NCI-H82 treated with DMSO at 0.1 percent for 48 hours (cell line): ENCODE results near the gene CBX8.

Experiments
- DNase-seq: peaks from one replicate; lab custom pipeline; 2025; ENCODE audit not compliant: unreplicated experiment; lab: John Stamatoyannopoulos, UW

Gene CBX8

GRCh38 chr17:79835470-79835899, 38.6 kb upstream of the CBX8 start:
- DNase-seq, result no peak

- DNase-seq, result no peak
Measured at GRCh38 chr17:79834565-79835469, 37.9 kb upstream of the CBX8 start.

- no peak for DNase-seq
Measured at GRCh38 chr17:79833744-79834564, 37.1 kb upstream of the CBX8 start.

GRCh38 chr17:79833110-79833450, 36.2 kb upstream of the CBX8 start:
- DNase-seq, result no peak

- DNase-seq, result no peak
Measured at GRCh38 chr17:79832218-79833109, 35.6 kb upstream of the CBX8 start.

- no peak for DNase-seq
Measured at GRCh38 chr17:79831265-79832217, 34.7 kb upstream of the CBX8 start.

- no peak for DNase-seq
Measured at GRCh38 chr17:79830763-79831264, 33.9 kb upstream of the CBX8 start.

GRCh38 chr17:79830303-79830702, 33.4 kb upstream of the CBX8 start:
- no peak for DNase-seq

- DNase-seq, result no peak
Measured at GRCh38 chr17:79829457-79829856, 32.6 kb upstream of the CBX8 start.

- no peak for DNase-seq
Measured at GRCh38 chr17:79829004-79829403, 32.1 kb upstream of the CBX8 start.

- DNase-seq, result no peak
Measured at GRCh38 chr17:79826841-79827578, 30.1 kb upstream of the CBX8 start.

GRCh38 chr17:79826204-79826680, 29.4 kb upstream of the CBX8 start:
- DNase-seq, result no peak

GRCh38 chr17:79825580-79825921, 28.7 kb upstream of the CBX8 start:
- no peak for DNase-seq

- DNase-seq, result no peak
Measured at GRCh38 chr17:79824893-79825579, 28.2 kb upstream of the CBX8 start.

- DNase-seq, result no peak
Measured at GRCh38 chr17:79824234-79824633, 27.4 kb upstream of the CBX8 start.

GRCh38 chr17:79822583-79823124, 25.8 kb upstream of the CBX8 start:
- DNase-seq, result no peak

GRCh38 chr17:79821331-79822095, 24.6 kb upstream of the CBX8 start:
- no peak for DNase-seq

GRCh38 chr17:79820959-79821330, 24.1 kb upstream of the CBX8 start:
- DNase-seq, result no peak
